PC-9 (cell line): ENCODE data around the gene CPAMD8. TPM values are rescaled to one million over a fixed set of nuclear protein-coding genes. Genes with fewer than 3 reads are reported as not detected.
A peak's percentile ranks its signal among the peaks of the same experiment; 100 is the strongest.

Experiments used
- BruUV-seq: library from RNA; stranded (reverse); fragments of 400-500 nt; replicated peaks from 2 replicates; lab custom pipeline; 2021; lab: Mats Ljungman, UMichigan
- CTCF ChIA-PET: fragments of 300-600 bp; sonication (Branson Sonifier 250); formaldehyde crosslinking; loops from one replicate; lab custom pipeline; 2022; ENCODE audit warnings: antibody characterized with exemption; lab: Charles Lee
- POLR2A ChIA-PET: fragments of 300-600 bp; sonication (Branson Sonifier 250); formaldehyde crosslinking; loops from one replicate; lab custom pipeline; 2022; ENCODE audit warnings: antibody characterized with exemption; ENCODE audit not compliant: unreplicated experiment; lab: Charles Lee
- DNase-seq, 2 experiments: peaks; one replicate each; pipeline versions ENCODE4 v3.0.0 to v3.0.0-alpha.2; 2015 to 2022; ENCODE audit warnings: mixed read lengths in 1 of 2
- H2AFZ ChIP-seq: fragments of 200-600 bp; sonication (generic); 2 replicates; pipeline ENCODE4 v1.8.1; 2017; ENCODE audit warnings: antibody characterized with exemption
- H3F3A ChIP-seq: fragments of 200-600 bp; sonication (generic); 2 replicates; pipeline ENCODE4 v1.8.1; 2017; ENCODE audit warnings: antibody characterized with exemption, mild to moderate bottlenecking, low read depth; ENCODE audit not compliant: insufficient read depth
- H3K27ac ChIP-seq: fragments of 200-600 bp; sonication (generic); 2 replicates; pipeline ENCODE4 v1.6.1; 2016; ENCODE audit warnings: mixed run types
- H3K27me3 ChIP-seq: fragments of 200-600 bp; sonication (generic); 2 replicates; pipeline ENCODE4 v1.6.1; 2016; ENCODE audit warnings: low read depth, mixed run types; ENCODE audit not compliant: insufficient read depth
- H3K36me3 ChIP-seq: fragments of 200-600 bp; sonication (generic); 2 replicates; pipeline ENCODE4 v1.6.1; 2016; ENCODE audit warnings: low read depth, mixed run types
- H3K4me1 ChIP-seq: fragments of 200-600 bp; sonication (generic); replicated peaks from 2 replicates; pipeline ENCODE4 v1.6.1; 2016; ENCODE audit warnings: mixed run types; ENCODE audit not compliant: insufficient read depth
- H3K4me2 ChIP-seq: fragments of 200-600 bp; sonication (generic); 2 replicates; pipeline ENCODE4 v1.6.1; 2017; ENCODE audit warnings: mixed run types
- H3K4me3 ChIP-seq: fragments of 200-600 bp; sonication (generic); 2 replicates; pipeline ENCODE4 v1.6.1; 2016; ENCODE audit warnings: mixed run types
- H3K79me2 ChIP-seq: fragments of 200-600 bp; sonication (generic); 2 replicates; pipeline ENCODE4 v1.6.1; 2017; ENCODE audit warnings: low read depth, mixed run types
- H3K9me2 ChIP-seq: fragments of 200-600 bp; sonication (generic); 2 replicates; pipeline ENCODE4 v1.8.1; 2017; ENCODE audit warnings: mild to moderate bottlenecking; ENCODE audit not compliant: insufficient read depth
- H3K9me3 ChIP-seq: fragments of 200-600 bp; sonication (generic); 2 replicates; pipeline ENCODE4 v1.8.1; 2016; ENCODE audit warnings: low read depth; ENCODE audit not compliant: insufficient read depth
- H4K20me1 ChIP-seq: fragments of 200-600 bp; sonication (generic); 2 replicates; pipeline ENCODE4 v1.8.1; 2017; ENCODE audit not compliant: insufficient read depth
- EZH2 ChIP-seq: fragments of 200-600 bp; sonication (generic); IDR thresholded peaks from 2 replicates; pipeline ENCODE4 v1.8.0; 2017; ENCODE audit warnings: antibody characterized with exemption, low read depth
- intact Hi-C: fragments of 100-400 bp; cut with micrococcal nuclease; formaldehyde crosslinking; loops from one replicate; pipeline ENCODE4 v1.10.0; 2022; ENCODE audit not compliant: unreplicated experiment
- total RNA-seq: library from RNA; stranded (reverse); gene quantifications from 2 replicates; pipeline ENCODE4 v1.2.3, GENCODE V29; 2021
- TF ChIP-seq, protein P1 (sequence below): fragments of 200-600 bp; sonication (generic); conservative IDR thresholded peaks from 2 replicates; pipeline ENCODE4 v1.6.1; 2017; ENCODE audit warnings: mixed run types, antibody characterized with exemption, mild to moderate bottlenecking, moderate library complexity

Gene CPAMD8
- total RNA-seq, 1 experiment from 2014 or later, result 25.8 TPM

DNA sequence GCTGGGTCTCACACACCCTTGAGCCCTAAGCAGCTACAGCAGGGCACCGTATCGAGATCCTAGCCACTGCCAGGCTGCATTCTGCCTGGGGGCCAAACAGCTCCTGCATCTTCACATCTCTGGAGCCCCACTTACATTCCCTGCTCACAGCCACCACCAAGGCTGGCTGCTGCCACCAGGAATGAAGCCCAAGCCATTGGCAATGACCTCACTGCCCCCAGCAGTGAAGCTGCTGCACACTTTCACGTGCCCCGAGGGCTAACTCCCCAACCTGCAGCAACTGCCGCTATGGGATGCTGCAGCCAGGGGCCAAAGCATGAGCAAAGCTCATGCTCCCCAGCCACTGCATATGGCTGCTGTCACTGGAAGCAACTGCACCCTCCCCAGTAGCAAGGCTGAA, 95.9 kb downstream of the CPAMD8 start:
- intact Hi-C loops, result no loop called here
- H3K4me2 ChIP-seq, result no peak overlapping the region
- H3K36me3 ChIP-seq, result peaks cover 18% of the 10 kb centered on the region
- H3K27me3 ChIP-seq, result no peaks in the 10 kb centered on the region
- TF ChIP-seq, protein P1, sequence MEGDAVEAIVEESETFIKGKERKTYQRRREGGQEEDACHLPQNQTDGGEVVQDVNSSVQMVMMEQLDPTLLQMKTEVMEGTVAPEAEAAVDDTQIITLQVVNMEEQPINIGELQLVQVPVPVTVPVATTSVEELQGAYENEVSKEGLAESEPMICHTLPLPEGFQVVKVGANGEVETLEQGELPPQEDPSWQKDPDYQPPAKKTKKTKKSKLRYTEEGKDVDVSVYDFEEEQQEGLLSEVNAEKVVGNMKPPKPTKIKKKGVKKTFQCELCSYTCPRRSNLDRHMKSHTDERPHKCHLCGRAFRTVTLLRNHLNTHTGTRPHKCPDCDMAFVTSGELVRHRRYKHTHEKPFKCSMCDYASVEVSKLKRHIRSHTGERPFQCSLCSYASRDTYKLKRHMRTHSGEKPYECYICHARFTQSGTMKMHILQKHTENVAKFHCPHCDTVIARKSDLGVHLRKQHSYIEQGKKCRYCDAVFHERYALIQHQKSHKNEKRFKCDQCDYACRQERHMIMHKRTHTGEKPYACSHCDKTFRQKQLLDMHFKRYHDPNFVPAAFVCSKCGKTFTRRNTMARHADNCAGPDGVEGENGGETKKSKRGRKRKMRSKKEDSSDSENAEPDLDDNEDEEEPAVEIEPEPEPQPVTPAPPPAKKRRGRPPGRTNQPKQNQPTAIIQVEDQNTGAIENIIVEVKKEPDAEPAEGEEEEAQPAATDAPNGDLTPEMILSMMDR, result no peak
- no peak for TF ChIP-seq EZH2
- H3K9me3 ChIP-seq, result peaks cover 22% of the 10 kb centered on the region
- no peaks in the 10 kb centered on the region for H3K9me2 ChIP-seq
- POLR2A ChIA-PET, result no interaction called here
- H4K20me1 ChIP-seq, result no peaks in the 10 kb centered on the region
- no peaks in the 10 kb centered on the region for H3K79me2 ChIP-seq
- no peaks in the 10 kb centered on the region for H3K4me1 ChIP-seq
- CTCF ChIA-PET, result no interaction called here
- peak in 1 of 2 experiments; percentile 23 for DNase-seq
- no TSS peak for BruUV-seq
- no peak overlapping the region for H2AFZ ChIP-seq
- no peaks in the 10 kb centered on the region for H3F3A ChIP-seq
- H3K27ac ChIP-seq, result no peak overlapping the region
- no peak overlapping the region for H3K4me3 ChIP-seq

GRCh38 chr19:16928916-16929315, 97.7 kb downstream of the CPAMD8 start:
- Histone ChIP-seq H3K9me2 (no peaks in the 10 kb centered on the region), H3K79me2 (no peaks in the 10 kb centered on the region), H3K36me3 (peaks cover 7% of the 10 kb centered on the region; the same call in 1 of the 2 replicates), H3K4me2 (no peak overlapping the region), H3K27me3 (no peaks in the 10 kb centered on the region), H3K27ac (no peak overlapping the region), H3K4me3 (no peak overlapping the region), H2AFZ (no peak overlapping the region), H3K9me3 (0 out of 2 replicates have a peak, but pooled peaks cover 6% of the 10 kb centered on the region), H3F3A (no peaks in the 10 kb centered on the region), H3K4me1 (no peaks in the 10 kb centered on the region), H4K20me1 (no peaks in the 10 kb centered on the region)
- no TSS peak for BruUV-seq
- TF ChIP-seq, protein P1, result no peak
- no peak for TF ChIP-seq EZH2
- intact Hi-C loops, result no loop called here
- peak in 1 of 2 experiments; percentile 25 for DNase-seq
- ChIA-PET POLR2A (no interaction called here), CTCF (no interaction called here)

- Histone ChIP-seq H3K4me3 (no peak overlapping the region), H3K9me3 (0 out of 2 replicates have a peak, but pooled peaks cover under 1% of the 10 kb centered on the region), H2AFZ (no peak overlapping the region), H3K9me2 (no peaks in the 10 kb centered on the region), H3F3A (no peaks in the 10 kb centered on the region; the same call in 1 of the 2 replicates), H4K20me1 (no peaks in the 10 kb centered on the region), H3K27me3 (no peaks in the 10 kb centered on the region), H3K27ac (no peak overlapping the region), H3K4me1 (no peaks in the 10 kb centered on the region), H3K4me2 (no peak overlapping the region), H3K79me2 (no peaks in the 10 kb centered on the region), H3K36me3 (peaks cover 1% of the 10 kb centered on the region; the same call in 1 of the 2 replicates)
- intact Hi-C loops, result no loop called here
- no TSS peak for BruUV-seq
- ChIA-PET CTCF (interaction anchor here (0.6 kb wide), 1 partner anchor 530 kb away, joined by 5 read pairs; no protein-coding TSS in a partner anchor), POLR2A (no interaction called here)
- no peak for TF ChIP-seq EZH2
- TF ChIP-seq, protein P1, result no peak
- no peak for DNase-seq
Observed at GRCh38 chr19:16928351-16928750, 98.3 kb downstream of the CPAMD8 start.
